ENCODE measurements around the gene IFNG.

The IFNG gene

DNA sequence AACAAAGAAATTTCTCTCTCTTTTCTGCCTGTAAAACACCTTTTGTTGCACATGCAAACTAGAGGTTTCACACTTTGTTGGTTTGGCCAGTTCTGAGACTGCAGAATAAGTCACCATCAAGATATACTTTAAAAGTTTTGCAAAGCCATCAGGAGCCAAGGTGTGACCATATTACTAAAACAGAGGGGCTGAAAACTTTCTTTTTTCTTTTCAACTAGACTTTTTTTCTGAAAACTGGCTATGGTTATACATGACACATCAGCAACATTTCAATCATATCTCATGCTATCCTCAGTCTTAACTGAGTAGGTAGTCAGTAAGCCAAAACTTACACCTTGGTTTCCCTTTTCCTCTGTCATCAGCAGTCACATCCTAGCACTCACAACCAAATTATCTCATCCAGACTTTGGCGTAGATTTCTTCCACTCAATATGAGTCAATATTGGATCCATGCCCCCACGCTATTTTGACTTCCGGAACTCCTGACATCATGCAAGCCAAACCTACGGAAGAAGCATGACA is 4.1 kb upstream of the IFNG start:
- no peak for DNase-seq

DNA sequence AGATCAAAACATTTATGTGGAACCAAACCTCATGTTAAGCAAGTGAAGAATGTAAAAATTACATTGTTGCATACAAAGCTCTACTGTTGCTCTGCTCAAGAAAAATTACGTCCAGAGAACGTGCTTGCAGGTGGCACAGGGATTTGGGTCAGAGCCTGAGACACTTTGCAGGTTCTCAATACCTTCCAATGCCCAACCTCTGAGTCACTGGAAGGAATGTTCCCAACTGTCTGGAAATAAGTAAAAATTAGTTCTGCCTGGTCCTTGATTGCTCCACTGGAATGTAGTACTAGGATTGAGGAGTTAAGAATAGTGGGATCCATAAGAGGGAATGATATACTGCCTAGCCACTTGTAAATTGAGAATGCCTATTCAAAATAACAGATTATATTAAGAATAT is 2.8 kb upstream of the IFNG start:
- no peak for DNase-seq

DNA sequence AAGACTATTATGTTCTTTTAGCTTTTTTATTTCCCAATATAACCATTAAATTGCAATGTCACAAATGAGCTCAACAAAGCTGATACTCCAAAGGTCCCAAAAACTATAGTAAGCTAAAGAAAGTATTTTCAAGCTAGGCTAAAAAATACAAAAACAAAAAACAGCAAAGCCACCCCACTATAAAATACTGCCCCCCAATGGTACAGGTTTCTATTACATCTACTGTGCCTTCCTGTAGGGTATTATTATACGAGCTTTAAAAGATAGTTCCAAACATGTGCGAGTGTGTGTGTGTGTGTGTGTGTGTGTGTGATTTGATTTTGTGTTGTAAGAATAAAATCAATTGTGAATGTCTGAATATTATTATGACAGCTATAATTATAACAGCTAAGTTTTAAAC is 1.1 kb downstream of the IFNG start:
- peak; percentile 13 for DNase-seq

DNA sequence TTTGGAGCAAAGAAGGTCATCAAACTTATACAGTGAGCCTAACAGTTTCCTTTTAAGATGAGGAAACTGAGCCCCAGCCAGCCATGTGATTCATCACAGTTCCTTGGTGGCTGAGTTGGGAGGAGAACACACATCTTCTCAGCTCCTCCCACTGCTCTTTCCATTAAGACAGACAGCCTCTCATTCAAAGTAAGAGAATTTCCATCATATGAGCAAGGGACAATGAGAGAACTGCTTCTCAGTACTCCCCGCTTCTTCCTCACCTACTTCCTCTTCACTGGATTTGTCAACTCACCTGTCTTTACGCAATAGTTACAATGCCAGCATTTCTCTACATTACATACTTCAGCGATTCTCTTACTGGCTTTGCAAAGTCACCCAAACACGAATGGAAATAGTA is 2.2 kb downstream of the IFNG start:
- no peak for DNase-seq

DNA sequence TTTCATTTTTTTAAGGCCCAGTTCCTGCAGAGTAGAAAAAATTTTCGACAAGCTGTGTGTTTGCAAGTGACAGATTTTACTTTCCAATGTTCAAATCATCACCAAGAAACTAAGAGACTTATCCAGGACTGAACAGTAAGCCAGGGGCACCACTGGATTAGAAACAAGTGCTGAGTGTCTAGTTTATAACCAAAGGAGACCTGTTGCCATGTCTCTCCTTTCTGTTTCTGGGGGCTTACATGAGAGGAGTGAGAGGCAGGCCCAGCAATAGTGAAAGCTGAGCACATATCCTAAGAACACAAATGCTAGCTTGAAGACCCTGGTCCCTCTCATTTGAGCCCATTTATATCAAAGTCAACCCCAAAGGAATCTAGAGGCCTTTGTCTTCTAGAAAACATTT is 2.9 kb downstream of the IFNG start:
- no peak for DNase-seq

DNA sequence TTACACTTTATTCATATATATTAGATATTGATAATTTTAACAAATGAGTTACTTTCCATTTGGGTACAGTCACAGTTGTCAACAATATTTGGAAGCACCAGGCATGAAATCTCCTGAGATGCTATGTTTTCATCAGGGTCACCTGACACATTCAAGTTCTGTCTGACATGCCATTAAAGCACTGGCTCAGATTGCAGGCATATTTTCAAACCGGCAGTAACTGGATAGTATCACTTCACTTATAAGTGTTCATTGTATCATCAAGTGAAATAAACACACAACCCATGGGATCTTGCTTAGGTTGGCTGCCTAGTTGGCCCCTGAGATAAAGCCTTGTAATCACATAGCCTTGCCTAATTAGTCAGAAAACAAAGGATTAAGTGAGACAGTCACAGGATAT is 4.8 kb downstream of the IFNG start:
- no peak for DNase-seq

DNA sequence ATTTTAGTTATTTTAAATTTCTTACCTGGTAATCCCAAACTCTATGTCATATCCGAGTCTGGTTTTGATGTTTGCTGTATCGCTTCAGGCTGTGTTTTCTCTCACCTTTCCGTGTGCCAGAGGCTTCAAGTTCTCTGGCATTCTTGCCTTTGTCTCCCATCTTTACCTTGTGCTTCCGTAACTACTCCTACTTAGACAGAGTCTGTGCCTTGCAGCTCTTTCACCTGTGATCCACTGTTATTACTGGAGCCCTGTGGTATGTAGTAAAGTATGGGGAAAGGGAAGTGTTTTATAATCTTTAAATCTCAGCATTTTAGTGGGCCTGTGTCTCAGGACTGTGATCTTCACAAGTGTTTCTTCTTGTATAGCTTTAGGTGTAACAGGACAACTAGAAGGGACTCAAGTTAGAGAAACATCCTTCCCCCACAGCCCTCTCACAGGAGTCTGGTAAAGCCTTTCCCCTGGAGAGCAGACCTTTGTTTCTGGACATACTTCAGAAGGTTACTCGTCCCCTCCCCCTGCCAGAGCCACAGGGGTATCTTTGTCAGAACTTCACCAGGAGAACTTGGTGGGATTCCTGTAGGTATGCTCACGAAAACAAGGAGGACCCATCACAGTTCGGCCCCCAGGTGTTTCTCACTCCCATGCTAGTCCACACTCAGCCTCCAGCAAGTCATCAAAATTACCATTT is 11.1 kb downstream of the IFNG start:
- no peak for DNase-seq

DNA sequence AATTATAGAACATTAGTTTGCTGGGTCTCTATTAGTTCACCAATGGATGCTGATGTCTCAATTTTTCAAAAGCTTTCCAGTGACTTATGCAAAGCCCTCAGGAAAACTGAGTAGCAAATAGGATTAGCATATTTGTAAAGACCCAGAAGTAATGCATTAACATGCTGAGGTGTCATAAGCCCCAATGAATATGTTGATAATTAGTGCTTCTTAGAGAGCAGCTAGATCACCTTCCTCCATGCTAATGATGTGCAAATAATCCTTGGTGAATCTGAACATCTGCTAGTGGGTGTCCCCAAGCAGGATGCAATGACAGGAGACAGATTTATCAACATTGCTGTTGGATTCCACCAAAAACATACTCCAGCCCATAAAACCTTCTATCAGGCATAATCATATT is 19.0 kb downstream of the IFNG start:
- no peak for DNase-seq

DNA sequence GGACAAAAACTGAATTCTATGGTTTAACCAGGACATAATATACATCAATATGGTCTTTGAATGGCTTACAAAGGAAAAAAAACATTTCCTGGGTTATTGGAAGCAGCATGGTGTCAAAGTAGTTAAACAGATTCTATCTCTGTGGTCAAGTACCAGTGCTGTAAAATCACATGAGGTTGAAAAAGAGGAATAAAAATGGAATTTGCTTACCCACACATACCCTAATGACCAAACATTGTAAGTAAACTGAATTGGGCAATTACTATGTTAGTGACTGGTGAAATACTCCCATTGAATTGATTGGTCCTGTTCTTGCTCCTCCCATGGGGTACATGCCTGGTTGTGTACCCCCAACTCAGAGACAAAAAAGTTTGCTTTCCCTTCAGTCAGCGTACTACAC is 19.6 kb downstream of the IFNG start:
- DNase-seq = no peak

DNA sequence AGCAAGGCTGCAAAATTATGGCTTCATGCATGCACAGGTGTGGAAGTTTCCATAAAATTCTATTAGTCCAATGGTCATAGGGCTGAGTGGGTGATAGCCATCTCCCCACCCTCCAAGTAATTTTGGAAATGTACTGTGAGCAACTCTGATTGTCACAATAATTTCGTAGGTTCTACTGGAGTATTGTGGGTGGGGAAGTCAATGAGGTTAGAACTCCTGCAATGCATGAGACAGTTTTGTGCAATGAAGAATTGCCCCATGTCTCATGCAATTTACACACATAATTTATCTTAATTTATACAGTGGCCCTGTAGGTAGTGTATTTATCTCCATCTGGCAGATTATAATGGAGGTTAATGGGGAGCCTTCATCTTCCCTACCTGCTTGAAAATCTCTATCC is 20.5 kb downstream of the IFNG start:
- DNase-seq = no peak

DNA sequence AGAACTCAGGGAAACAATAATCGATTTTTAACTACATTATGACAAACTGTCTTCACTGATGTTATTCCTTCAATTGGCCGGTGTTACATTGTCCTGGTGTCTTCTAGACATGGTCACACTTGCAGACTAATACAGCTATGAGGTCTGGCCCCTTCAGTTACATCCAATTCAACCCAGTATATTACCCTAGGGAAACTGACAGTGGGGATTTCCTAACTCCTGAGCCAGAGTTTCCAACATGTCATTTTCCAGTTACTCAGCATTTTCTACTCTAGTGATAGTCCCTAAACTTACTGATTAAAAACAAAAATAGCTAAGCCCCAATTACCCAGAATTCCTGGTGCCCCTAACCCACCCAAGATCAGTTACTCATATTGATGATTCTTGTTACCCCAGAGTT is 21.1 kb downstream of the IFNG start:
- DNase-seq = no peak

DNA sequence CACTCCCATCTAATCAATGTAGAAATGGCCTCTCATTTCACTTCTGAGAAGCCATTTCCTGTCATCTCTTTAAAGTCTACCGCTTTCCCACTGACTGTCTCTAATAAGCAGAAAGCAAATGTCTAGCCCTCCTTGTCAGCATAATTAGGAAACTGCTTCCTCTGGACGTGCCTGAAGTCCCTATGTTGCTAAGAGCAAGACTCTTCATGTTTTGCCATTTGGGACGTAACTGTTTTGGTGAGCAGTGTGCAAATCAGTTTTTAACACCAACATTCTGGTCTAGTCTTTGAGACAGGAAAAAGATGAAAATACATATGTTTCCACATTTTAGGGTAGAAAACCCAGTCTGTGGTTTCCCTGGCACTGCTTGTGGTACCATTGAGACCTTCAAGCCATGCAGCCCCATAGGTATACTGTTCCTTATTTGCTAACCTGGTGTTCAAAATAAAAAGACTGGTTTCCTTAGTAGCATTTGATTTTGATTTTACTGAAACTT is 22.2 kb downstream of the IFNG start:
- DNase-seq = no peak

DNA sequence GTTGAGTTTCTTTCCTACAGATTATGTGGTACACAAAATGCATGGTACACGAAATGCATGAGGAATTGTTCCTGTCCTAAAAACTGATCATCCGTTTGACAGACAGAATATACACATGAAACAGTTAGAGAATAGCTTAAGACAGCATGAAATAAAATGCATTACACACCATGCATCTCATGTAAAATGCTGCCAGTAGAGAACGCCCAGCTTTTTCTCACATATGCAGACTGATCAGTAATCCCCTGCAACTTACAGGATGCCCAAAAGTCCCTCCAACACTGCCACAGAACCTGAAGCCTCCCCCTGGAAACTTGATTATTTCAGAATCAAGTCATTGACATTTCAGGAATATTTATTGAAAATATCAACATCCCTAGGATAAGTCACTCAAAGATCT is 24.0 kb downstream of the IFNG start:
- DNase-seq = no peak

DNA sequence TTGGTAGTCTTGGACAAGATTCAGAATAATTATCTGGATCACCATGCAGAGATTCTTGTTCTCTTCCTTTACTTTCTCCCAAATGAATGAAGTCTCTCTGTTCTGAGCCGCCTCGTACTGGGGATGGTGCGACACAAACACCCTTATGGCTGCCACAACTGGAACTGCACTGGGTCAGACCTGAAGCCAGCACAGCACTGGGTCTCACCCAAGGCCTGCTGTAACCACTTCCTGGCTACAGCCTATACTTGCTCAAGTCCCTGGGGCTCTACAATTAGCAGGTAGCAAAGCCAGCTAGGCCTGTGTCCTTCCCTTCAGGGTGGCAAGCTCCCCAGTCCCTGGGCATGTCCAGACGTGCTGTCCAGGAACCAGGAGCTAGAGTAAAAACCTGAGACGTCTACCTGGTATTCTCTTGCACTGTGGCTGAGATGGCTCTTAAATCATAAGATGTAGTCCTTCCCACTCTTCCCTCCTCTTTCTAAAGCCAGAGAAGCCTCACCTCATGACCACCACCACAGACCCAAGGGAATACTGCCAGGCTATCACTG is 27.6 kb downstream of the IFNG start:
- DNase-seq = no peak

DNA sequence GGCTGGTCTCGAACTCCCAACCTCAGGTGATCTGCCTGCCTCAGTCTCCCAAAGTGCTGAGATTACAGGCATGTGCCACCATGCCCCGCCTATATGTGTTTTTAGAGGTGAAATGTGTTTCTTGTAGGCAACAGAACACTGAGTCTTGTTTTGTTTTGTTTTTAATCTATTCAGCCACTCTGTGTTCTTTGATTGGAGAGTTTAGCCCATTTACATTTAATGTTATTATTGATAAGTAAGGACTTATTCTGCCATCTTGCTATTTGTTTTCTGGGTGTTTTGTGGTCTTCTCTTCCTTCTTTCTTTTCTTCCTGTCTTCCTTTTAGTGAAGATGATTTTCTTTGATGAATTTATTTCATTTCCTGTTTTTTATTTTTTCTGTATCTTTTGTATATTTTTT is 29.6 kb downstream of the IFNG start:
- no peak for DNase-seq

DNA sequence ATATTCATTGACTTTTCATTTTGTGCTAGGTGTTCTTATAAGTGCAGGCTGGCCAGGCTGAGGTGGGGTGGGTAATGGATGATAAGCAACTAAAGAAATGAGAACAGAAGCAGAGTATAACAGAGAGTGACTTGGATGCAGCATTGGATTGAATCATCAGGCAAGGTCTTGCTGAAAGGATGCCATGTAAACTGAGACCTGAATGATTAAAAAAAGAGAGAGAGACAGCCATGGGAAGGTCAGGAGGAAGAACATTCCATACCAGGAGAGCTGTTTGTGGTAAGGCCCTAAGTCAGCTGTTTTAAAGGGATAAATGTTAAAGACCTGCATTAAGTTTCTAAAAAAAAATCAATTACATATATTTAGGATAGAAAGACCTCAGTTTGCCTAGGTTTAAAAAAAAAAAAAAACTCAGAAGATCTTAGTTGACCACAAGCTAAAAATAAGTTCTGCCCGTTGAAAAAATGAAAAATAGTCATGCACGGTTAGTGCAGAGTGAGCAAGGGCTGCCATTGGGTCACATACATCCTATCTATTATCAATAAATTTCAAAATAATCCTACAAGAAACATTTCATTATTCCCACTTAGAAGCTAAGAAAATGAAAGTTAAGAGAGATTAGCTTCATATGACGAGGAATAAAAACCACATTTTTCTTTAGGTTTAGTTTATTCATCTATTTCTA is 37.2 kb downstream of the IFNG start:
- no peak for DNase-seq

DNA sequence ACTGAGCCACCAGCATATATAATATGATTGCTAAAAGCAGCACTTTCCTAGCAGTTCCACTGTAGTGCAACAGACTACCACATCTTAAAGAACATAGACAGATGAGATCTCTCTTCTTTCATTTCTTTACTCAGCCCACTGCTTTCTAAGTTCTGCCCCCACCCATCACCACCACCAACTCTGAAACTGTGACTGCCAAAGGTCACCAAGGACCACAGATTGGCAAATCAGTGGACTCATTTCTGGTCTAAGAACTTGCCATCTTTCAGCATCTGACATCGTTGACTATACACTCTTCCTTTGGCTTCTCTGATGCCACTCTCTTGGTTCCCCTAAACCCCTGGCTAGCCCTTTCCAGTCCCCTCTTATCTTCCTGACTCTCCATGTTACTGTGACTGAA is 38.4 kb downstream of the IFNG start:
- DNase-seq = no peak

DNA sequence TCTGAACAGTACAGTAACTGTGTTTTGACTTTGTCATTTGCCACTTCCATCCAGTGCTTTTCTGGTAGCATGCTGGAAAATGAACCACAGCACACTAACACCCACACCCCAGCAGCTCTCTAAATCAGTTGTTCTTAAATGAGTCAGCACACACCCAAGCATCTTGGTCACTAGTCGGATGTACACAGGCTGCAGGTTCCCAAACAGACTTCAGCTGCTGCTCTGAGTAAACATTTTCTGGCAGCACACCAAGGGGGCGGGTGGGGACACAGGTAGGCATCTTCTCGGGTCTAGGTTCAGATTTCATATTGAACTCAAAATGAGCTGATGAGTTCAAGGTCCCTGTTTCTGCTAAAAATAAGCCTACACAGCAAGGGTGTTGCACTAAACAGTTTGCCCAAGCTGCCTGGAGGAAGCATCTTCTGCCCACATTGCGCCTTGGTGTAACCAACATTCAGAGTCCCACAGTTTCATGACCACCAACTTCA is 39.8 kb downstream of the IFNG start:
- no peak for DNase-seq

DNA sequence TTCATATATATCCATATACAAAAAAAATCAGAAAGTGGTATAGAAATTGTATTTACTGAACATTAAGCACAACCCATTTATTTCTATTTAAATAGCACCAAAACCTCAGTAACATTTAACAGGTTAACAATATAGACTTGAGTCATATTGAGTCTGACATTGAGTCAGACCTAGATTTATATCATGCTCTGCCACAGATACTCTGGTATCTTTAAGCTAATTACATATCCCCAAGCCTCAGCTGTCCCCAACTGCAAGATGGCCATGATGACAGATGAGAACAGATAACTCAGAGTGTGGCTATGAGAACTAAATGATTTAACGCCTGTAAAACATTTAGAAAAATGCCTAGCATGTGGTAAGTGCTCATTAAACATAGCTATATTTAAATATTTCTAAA is 40.3 kb downstream of the IFNG start:
- no peak for DNase-seq

DNA sequence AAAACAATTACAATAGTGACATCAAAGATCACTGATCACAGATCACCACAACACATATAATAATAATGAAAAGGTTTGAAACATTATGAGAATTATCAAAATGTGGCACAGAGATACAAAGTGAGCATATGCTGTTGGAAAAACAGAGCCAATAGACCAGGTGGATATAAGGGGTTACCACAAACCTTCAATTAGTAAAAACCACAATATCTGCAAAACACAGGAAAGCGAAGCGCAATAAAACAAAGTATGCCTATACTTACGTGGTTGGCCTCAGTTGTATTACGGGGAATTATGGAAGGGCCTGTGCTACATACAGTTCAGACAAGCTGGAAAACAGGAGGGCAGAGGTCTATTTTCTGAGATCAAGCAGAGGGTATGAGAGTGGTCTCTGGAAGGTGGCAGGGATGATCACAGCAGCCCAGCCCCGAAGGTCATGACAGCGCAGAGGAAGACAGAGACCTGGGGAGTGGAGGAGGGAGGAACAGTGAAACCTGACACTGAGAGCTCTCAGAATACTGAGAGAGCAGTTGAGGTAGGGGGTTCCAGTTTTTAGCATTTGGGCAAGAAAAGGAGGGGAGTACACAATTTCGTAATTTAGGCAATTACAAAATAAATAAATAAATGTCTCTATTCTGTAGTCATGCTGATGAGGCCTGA is 41.3 kb downstream of the IFNG start:
- DNase-seq = no peak

DNA sequence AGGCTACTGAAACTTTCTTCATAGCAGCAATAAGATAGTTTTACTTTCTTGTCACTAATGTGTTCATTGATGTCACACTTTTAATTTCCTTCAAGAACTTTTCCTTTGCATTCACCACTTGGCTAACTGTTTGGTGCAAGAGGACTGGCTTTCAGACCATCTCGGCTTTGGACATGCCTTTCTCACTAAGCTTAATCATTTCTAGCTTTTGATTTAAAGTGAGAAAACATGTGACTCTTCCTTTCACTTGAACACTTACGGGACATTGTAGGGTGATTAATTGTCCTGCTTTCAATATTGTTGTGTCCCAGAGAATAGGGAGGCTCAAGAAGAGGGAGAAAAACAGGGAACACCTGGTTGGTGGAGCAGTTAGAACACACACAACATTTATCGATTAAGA is 41.9 kb downstream of the IFNG start:
- DNase-seq = no peak

DNA sequence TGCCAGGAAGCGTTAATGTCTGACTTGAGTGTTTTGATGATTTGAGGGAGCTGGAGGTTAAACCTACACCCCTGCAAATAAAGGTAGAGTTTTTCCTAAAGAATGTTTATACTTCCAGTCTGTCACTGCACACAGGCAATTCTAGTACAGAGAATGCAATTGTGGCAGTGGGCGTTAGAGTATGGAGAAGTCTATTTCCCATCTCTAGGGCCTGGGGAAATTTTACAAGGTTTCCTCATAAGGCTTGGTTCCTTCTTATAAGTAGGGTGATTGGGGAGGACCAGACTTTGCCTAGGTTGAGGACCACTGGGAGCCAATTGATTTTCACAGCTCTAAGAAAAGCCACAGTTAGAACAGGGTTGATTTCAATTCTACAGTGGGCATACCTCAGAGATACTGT is 44.3 kb downstream of the IFNG start:
- DNase-seq = no peak

DNA sequence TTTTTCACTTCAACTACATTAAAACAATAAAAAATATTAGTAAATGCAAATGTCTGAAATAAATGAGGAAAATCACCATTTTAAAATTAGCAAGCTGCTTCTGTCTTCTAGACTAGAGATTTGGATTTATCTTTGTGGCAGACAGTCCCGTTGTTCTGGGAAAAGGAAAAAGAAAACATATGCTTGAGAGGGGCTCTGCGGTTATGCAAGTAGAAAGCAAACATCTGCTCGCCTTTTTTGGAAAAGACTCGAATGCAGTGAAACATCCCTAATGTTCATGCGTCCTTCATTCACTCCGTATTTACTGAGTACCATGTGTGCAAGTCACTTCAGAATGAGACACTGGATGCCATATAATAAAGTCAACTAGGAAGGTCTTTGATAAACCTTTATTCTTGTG is 44.9 kb downstream of the IFNG start:
- no peak for DNase-seq

DNA sequence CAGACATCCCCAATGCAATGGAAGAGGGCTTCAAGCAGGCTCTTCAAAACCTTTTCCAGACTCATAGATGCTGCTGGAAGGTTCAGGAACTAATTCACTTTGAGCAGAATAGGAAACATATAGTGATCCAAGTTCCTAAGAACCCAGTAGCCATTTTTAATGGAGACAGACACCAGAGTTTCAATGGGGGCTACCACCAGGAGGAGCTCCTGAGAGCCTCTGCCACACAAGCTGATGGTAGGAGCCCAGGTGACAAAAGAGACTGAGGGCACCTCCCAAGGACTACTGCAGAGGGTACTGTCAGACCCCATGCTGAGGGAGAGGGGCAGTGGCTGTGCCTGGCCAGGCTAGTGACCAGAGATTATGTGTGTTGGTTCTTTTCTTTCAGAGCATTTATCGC is 45.9 kb downstream of the IFNG start:
- no peak for DNase-seq

Data from EL (cell line).